ENCODE results near the gene PIM2. TPM values are rescaled to one million over a fixed set of nuclear protein-coding genes. Genes with fewer than 3 reads are reported as not detected.
A peak's percentile ranks its signal among the peaks of the same experiment; 100 is the strongest.

The PIM2 gene
- total and polyA plus RNA-seq, 2 of the 13 experiments (the other 11 are each of a cell fraction or from before 2014, with no cell fraction given) = 14.4 to 15.8 TPM

- TF ChIP-seq PBX2 (CRISPR knock-in tag; IDR thresholded peaks at IDR 0.05) = peak; percentile 58
- TF ChIP-seq KDM6A (CRISPR knock-in tag; IDR thresholded peaks at IDR 0.05; ENCODE audit: low read depth) = no peak
- no peak for TF ChIP-seq U2AF1 (optimal IDR thresholded peaks at IDR 0.05; ENCODE audit: low read depth, low read length)
- no peak for TF ChIP-seq ATF3 (CRISPR knock-in tag; IDR thresholded peaks at IDR 0.05)
- peak; percentile 93 for TF ChIP-seq HNRNPLL (IDR thresholded peaks at IDR 0.05; ENCODE audit: low read depth, low read length, poor library complexity, severe bottlenecking)
- TF ChIP-seq ASH2L (IDR thresholded peaks at IDR 0.05; ENCODE audit: insufficient read length, low read depth, low read length) = peak; percentile 63
- no peak for TF ChIP-seq ZNF720 (CRISPR knock-in tag; IDR thresholded peaks at IDR 0.05)
- no peak for TF ChIP-seq SP140L (CRISPR knock-in tag; IDR thresholded peaks at IDR 0.05; ENCODE audit: borderline replicate concordance)
- TF ChIP-seq CAMTA2 (CRISPR knock-in tag; IDR thresholded peaks at IDR 0.05; ENCODE audit: borderline replicate concordance) = no peak
- no peak for TF ChIP-seq ZNF274 (CRISPR knock-in tag; IDR thresholded peaks at IDR 0.05)
- no peak for TF ChIP-seq HIC2 (CRISPR knock-in tag; IDR thresholded peaks at IDR 0.05; ENCODE audit: low read depth)
- TF ChIP-seq SYNCRIP (IDR thresholded peaks at IDR 0.05; ENCODE audit: insufficient read depth, low read depth, low read length) = no peak
- TF ChIP-seq ZBTB37 (CRISPR knock-in tag; IDR thresholded peaks at IDR 0.05) = no peak
- TF ChIP-seq GATAD1 (CRISPR knock-in tag; IDR thresholded peaks at IDR 0.05) = 0 out of 2 replicates have a peak, but pooled peaks have one; percentile 9
- TF ChIP-seq JUNB (CRISPR knock-in tag; IDR thresholded peaks at IDR 0.05; ENCODE audit: borderline replicate concordance) = no peak
- TF ChIP-seq RERE (CRISPR knock-in tag; IDR thresholded peaks at IDR 0.05; ENCODE audit: low read depth) = no peak
- TF ChIP-seq CERS6 (CRISPR knock-in tag; IDR thresholded peaks at IDR 0.05) = no peak
Observed at GRCh38 chrX:48897625-48898306, 21.1 kb downstream of the PIM2 start, which contains the start of the genes PQBP1 and TIMM17B (continued).

All from HepG2 (cell line).